Measurements from ENCODE around the gene CEP152.

CEP152 gene

GRCh38 chr15:48708641-48709040, 102.2 kb downstream of the CEP152 start:
- no peak overlapping the region for H3K4me3 ChIP-seq (ENCODE audit: low read depth, low read length)
- TF ChIP-seq CTCF (IDR thresholded peaks at IDR 0.05; ENCODE audit: low read depth, low read length): no peak

- no peak overlapping the region for H3K4me3 ChIP-seq (ENCODE audit: low read depth, low read length)
- TF ChIP-seq CTCF (IDR thresholded peaks at IDR 0.05; ENCODE audit: low read depth, low read length): no peak
These were observed 105.5 kb downstream of the CEP152 start for GRCh38 chr15:48705381-48705780.

- TF ChIP-seq CTCF (IDR thresholded peaks at IDR 0.05; ENCODE audit: low read depth, low read length): no peak
These were observed 107.3 kb downstream of the CEP152 start for GRCh38 chr15:48703544-48703943.

GRCh38 chr15:48702569-48703236, 108.2 kb downstream of the CEP152 start:
- TF ChIP-seq CTCF (IDR thresholded peaks at IDR 0.05; ENCODE audit: low read depth, low read length): no peak
- H3K4me3 ChIP-seq (ENCODE audit: low read depth, low read length): no peak overlapping the region

More at GRCh38 chr15:48703544-48703943, 107.3 kb downstream of the CEP152 start:
- no peak overlapping the region for H3K4me3 ChIP-seq (ENCODE audit: low read depth, low read length)

- H3K4me3 ChIP-seq (ENCODE audit: low read depth, low read length): no peak overlapping the region
- TF ChIP-seq CTCF (IDR thresholded peaks at IDR 0.05; ENCODE audit: low read depth, low read length): no peak
These were observed 114.1 kb downstream of the CEP152 start for GRCh38 chr15:48696627-48697312.

GRCh38 chr15:48695827-48696573, 114.9 kb downstream of the CEP152 start:
- no peak for TF ChIP-seq CTCF (IDR thresholded peaks at IDR 0.05; ENCODE audit: low read depth, low read length)
- H3K4me3 ChIP-seq (ENCODE audit: low read depth, low read length): no peak overlapping the region

All from WI38 (cell line).